Measurements from ENCODE around the gene SH3RF3. TPM values are rescaled to one million over a fixed set of nuclear protein-coding genes. Genes with fewer than 3 reads are reported as not detected.

Gene SH3RF3
- total and polyA plus RNA-seq, 2 of the 13 experiments (the other 11 are each of a cell fraction or from before 2014, with no cell fraction given), result 0.04 TPM; not detected in 1

DNA sequence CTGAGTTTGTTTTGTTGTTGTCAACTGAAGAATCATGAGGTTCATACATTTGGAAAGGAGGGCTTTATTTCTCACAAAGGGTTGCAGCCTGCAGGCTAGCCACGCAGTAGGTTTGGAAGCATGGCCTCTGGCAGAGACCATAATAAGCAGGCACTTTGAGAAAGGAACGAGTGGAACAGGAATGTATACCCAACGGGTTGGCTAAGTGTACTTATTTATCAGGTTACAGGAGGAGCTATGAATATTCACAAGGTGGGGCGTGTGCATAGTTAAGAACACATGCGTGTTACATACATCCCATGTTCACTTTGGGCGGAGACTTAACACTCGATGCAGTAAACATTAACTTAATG, 30.1 kb upstream of the SH3RF3 start:
- no peak for TF ChIP-seq CEBPG (CRISPR knock-in tag; IDR thresholded peaks at IDR 0.05)
- TF ChIP-seq GPN1 (CRISPR knock-in tag; IDR thresholded peaks at IDR 0.05; ENCODE audit: borderline replicate concordance), result no peak
- no peak for TF ChIP-seq PAX8 (CRISPR knock-in tag; IDR thresholded peaks at IDR 0.05; ENCODE audit: borderline replicate concordance)
- TF ChIP-seq ZNF382 (CRISPR knock-in tag; IDR thresholded peaks at IDR 0.05; ENCODE audit: borderline replicate concordance), result no peak
- TF ChIP-seq KAT2B (IDR thresholded peaks at IDR 0.05; ENCODE audit: borderline replicate concordance, low read depth, low read length), result no peak
- TF ChIP-seq, protein P1, sequence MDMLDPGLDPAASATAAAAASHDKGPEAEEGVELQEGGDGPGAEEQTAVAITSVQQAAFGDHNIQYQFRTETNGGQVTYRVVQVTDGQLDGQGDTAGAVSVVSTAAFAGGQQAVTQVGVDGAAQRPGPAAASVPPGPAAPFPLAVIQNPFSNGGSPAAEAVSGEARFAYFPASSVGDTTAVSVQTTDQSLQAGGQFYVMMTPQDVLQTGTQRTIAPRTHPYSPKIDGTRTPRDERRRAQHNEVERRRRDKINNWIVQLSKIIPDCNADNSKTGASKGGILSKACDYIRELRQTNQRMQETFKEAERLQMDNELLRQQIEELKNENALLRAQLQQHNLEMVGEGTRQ (IDR thresholded peaks at IDR 0.05; ENCODE audit: low read depth, low read length), result no peak
- TF ChIP-seq, protein P1 (CRISPR knock-in tag; IDR thresholded peaks at IDR 0.05; ENCODE audit: borderline replicate concordance), result no peak
- TF ChIP-seq KLF6 (CRISPR knock-in tag; IDR thresholded peaks at IDR 0.05), result no peak
- TF ChIP-seq NR1H2 (CRISPR knock-in tag; IDR thresholded peaks at IDR 0.05; ENCODE audit: borderline replicate concordance, low read depth), result no peak
- TF ChIP-seq RXRA (CRISPR knock-in tag; IDR thresholded peaks at IDR 0.05), result no peak
- Histone ChIP-seq H3K4me2 (ENCODE audit: low read depth, low read length) (no peak overlapping the region), H3K27me3 (ENCODE audit: control insufficient read depth in 1 of 2, insufficient read depth in 2 of 2, low read length in 2 of 2) (no peaks in the 10 kb centered on the region; a peak in 1 of 5 replicates), H3K4me3 (replicated peaks in 1 of 3; ENCODE audit: insufficient read depth in 1 of 3, low read depth in 2 of 3, low read length in 3 of 3) (no peak overlapping the region), H3K27ac (ENCODE audit: extremely low read length, insufficient read depth, low read length) (no peak overlapping the region), H3K79me2 (ENCODE audit: insufficient read depth, low read length) (no peaks in the 10 kb centered on the region), H3K4me1 (ENCODE audit: insufficient read depth, low read length) (no peaks in the 10 kb centered on the region), H3K9ac (ENCODE audit: insufficient read depth, low read depth, low read length) (no peak overlapping the region), H2AFZ (ENCODE audit: low read length) (no peak overlapping the region), H3K9me3 (ENCODE audit: low read length) (peaks cover 12% of the 10 kb centered on the region), H4K20me1 (ENCODE audit: insufficient read depth, low read length) (no peaks in the 10 kb centered on the region), H3K36me3 (replicated peaks in 1 of 2; ENCODE audit: control insufficient read depth in 1 of 2, insufficient read depth in 2 of 2, low read length in 2 of 2) (no peaks in the 10 kb centered on the region)
- 42% methylated on average over 7 of the region's 7 CpGs for WGBS (ENCODE audit: low lambda C conversion rate)
- POLR2A ChIA-PET, result no interaction called here
- intact Hi-C loops (cut with micrococcal nuclease; ENCODE audit: unreplicated experiment) (no loop called here), in situ Hi-C loops (cut with HindIII; ENCODE audit: extremely low pct_ligation_motif_present, low pct_unique_long_range_greater_than_20kb) (no loop called here)
- no peak for FAIRE-seq
- no peak for DNase-seq (ENCODE audit: low spot score)
- no peak for ATAC-seq
- no TSS peak for BruUV-seq (replicated peaks)
- CTCF ChIA-PET (ENCODE audit: low intra/inter-chr PET ratio, low total read pairs), result no interaction called here
